Muscle layer of duodenum (tissue), 2 donors: ENCODE results near the gene TCTN2.

Experiments used
- H3K27ac ChIP-seq: one replicate; pipeline ENCODE4 v1.7.0; 2013; ENCODE audit warnings: mild to moderate bottlenecking, low read length
- H3K27me3 ChIP-seq: one replicate; pipeline ENCODE4 v1.7.0; 2013; ENCODE audit warnings: low read depth, mild to moderate bottlenecking, control low read depth, low read length
- H3K36me3 ChIP-seq, 2 donors: one replicate each; pipeline ENCODE4 v1.7.0; 2013; ENCODE audit warnings: low read length in 2 of 2, control low read depth in 1 of 2, mild to moderate bottlenecking in 1 of 2; ENCODE audit not compliant: insufficient read depth in 2 of 2, control insufficient read depth in 1 of 2
- H3K4me1 ChIP-seq, 2 donors: one replicate each; pipeline ENCODE4 v1.7.0; 2013; ENCODE audit warnings: low read length in 2 of 2, mild to moderate bottlenecking in 2 of 2, control low read depth in 1 of 2, moderate library complexity in 1 of 2; ENCODE audit not compliant: insufficient read depth in 2 of 2, control insufficient read depth in 1 of 2
- H3K4me3 ChIP-seq, 2 donors: one replicate each; pipeline ENCODE4 v1.7.0; 2013; ENCODE audit warnings: low read length in 2 of 2, low read depth in 1 of 2, mild to moderate bottlenecking in 1 of 2
- H3K9me3 ChIP-seq, 2 donors: one replicate each; pipeline ENCODE4 v1.7.0; 2013; ENCODE audit warnings: low read length in 2 of 2, control low read depth in 1 of 2, mild to moderate bottlenecking in 1 of 2; ENCODE audit not compliant: control insufficient read depth in 1 of 2
- donor health status: healthy.

TCTN2 gene

GRCh38 chr12:123670882-123671728, at the start of gene TCTN2:
Gene TCTN2, plus strand, starts transcription at chr12:123671113. Its CDS starts 128 bp downstream, at chr12:123671241.
- H3K27me3 ChIP-seq: no peaks in the 10 kb centered on the region
- peaks cover 7 to 11% of the 10 kb centered on the region in 2 donors for H3K4me1 ChIP-seq
- H3K27ac ChIP-seq: peak within 1 kb of the TSS; percentile 31
- no peaks in the 10 kb centered on the region for H3K9me3 ChIP-seq
- peak within 1 kb of the TSS; percentile 88 to 100 for H3K4me3 ChIP-seq
- peaks cover 4 to 16% of the 10 kb centered on the region in 2 donors for H3K36me3 ChIP-seq

GRCh38 chr12:123621619-123622530, 49.0 kb upstream of the TCTN2 start:
- no peak overlapping the region for H3K27ac ChIP-seq
- no peaks in the 10 kb centered on the region for H3K4me1 ChIP-seq
- H3K4me3 ChIP-seq: no peak overlapping the region
- H3K9me3 ChIP-seq: no peaks in the 10 kb centered on the region
- peaks cover 52 to 78% of the 10 kb centered on the region in 2 donors for H3K36me3 ChIP-seq
- no peaks in the 10 kb centered on the region for H3K27me3 ChIP-seq

GRCh38 chr12:123633379-123634141, 37.4 kb upstream of the TCTN2 start, which contains the start of the genes EIF2B1 and GTF2H3:
Gene EIF2B1, minus strand, starts transcription at chr12:123633686. Its CDS starts 129 bp downstream, at chr12:123633557.
Gene GTF2H3, plus strand, starts transcription at chr12:123633829. Its CDS starts 31 bp downstream, at chr12:123633860.
- H3K9me3 ChIP-seq: no peaks in the 10 kb centered on the region
- H3K27me3 ChIP-seq: no peaks in the 10 kb centered on the region
- peaks cover 0 to 22% of the 10 kb centered on the region in 2 donors for H3K4me1 ChIP-seq
- peak within 1 kb of the TSS; percentile 98 to 99 for H3K4me3 ChIP-seq
- H3K27ac ChIP-seq: peak within 1 kb of the TSS; percentile 96
- peaks cover 19 to 25% of the 10 kb centered on the region in 2 donors for H3K36me3 ChIP-seq

- Histone ChIP-seq H3K9me3 (no peaks in the 10 kb centered on the region), H3K27ac (peak overlapping the region; percentile 96)
Observed at GRCh38 chr12:123634142-123634561, 36.8 kb upstream of the TCTN2 start.

GRCh38 chr12:123643911-123644310, 27.0 kb upstream of the TCTN2 start:
- no peak overlapping the region for H3K4me3 ChIP-seq
- H3K36me3 ChIP-seq: peaks cover 26 to 42% of the 10 kb centered on the region in 2 donors
- no peak overlapping the region for H3K27ac ChIP-seq
- H3K27me3 ChIP-seq: no peaks in the 10 kb centered on the region
- H3K9me3 ChIP-seq: no peaks in the 10 kb centered on the region
- no peaks in the 10 kb centered on the region for H3K4me1 ChIP-seq

More at GRCh38 chr12:123634142-123634561, 36.8 kb upstream of the TCTN2 start:
- peaks cover 0 to 22% of the 10 kb centered on the region in 2 donors for H3K4me1 ChIP-seq
- H3K36me3 ChIP-seq: peaks cover 15 to 20% of the 10 kb centered on the region in 2 donors
- peak overlapping the region; percentile 98 to 99 for H3K4me3 ChIP-seq
- no peaks in the 10 kb centered on the region for H3K27me3 ChIP-seq

DNA sequence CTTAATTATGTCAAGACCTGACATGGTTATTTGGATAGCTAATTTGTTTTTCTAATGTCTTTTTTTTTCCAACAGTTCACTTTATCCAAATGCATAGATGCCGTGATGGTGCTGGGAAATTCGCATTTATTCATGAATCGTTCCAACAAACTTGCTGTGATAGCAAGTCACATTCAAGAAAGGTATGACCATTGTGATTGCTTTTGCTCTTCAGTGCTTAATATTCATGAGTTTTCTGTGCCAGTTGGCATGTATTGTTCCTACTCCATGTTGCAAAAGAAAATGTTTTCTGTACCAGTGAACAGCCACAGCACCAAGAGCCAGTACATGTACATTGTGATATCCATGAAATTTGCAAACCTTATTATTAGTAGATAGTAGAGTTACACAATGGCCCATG, 25.5 kb upstream of the TCTN2 start:
- Histone ChIP-seq H3K9me3 (no peaks in the 10 kb centered on the region), H3K36me3 (peaks cover 30 to 56% of the 10 kb centered on the region in 2 donors), H3K27me3 (no peaks in the 10 kb centered on the region), H3K27ac (no peak overlapping the region), H3K4me3 (no peak overlapping the region), H3K4me1 (no peaks in the 10 kb centered on the region)

DNA sequence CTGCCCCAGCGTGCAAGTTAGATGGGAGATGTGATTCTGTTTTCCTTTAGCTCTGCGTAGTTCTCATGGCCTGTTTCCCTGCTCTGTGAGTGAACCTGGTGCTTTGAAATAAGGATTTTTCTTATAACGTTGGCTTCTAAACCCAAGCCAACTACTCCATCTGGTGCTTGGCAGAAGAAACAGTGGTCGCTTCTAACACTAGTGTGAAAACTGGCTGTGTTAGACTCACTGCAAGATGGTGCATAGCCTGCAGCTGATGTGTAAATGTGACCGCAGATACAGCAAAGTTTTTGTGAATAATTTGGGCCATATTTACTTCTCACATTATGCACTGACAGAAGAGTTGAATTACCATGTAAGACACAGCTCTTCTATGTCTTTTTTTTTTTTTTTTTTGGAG, 25.0 kb upstream of the TCTN2 start:
- no peak overlapping the region for H3K4me3 ChIP-seq
- H3K4me1 ChIP-seq: no peaks in the 10 kb centered on the region
- H3K36me3 ChIP-seq: peaks cover 30 to 60% of the 10 kb centered on the region in 2 donors
- H3K27ac ChIP-seq: no peak overlapping the region
- no peaks in the 10 kb centered on the region for H3K9me3 ChIP-seq
- no peaks in the 10 kb centered on the region for H3K27me3 ChIP-seq

GRCh38 chr12:123648401-123648800, 22.5 kb upstream of the TCTN2 start:
- Histone ChIP-seq H3K36me3 (peaks cover 30 to 65% of the 10 kb centered on the region in 2 donors), H3K9me3 (no peaks in the 10 kb centered on the region), H3K27ac (no peak overlapping the region), H3K27me3 (no peaks in the 10 kb centered on the region), H3K4me3 (no peak overlapping the region), H3K4me1 (no peaks in the 10 kb centered on the region)

DNA sequence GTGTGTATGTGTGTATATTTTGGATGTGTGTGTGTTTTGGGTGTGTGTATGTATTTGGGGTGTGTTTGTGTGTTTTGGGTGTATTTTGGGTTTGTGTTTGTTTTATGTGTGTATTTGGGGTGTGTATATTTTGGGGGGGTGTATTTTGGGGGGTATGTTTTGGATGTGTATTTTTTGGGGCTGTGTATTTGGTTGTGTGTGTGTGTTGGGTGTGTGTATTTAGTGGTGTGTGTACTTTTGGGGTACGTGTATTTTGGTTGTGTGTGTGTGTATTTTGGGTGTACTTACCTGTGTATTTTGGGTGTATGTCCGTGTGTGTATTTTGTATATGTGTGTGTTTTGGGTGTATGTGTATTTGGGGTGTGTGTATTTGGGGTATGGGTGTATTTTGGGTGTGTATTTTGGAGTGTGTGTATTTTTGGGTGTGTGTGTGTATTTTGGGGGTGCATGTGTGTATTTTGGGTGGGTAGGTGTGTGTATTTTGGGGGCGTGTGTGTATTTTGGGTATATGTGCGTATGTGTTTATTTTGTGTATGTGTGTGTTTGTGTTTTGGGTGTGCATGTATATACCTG, 16.7 kb upstream of the TCTN2 start:
- peaks cover 14 to 70% of the 10 kb centered on the region in 2 donors for H3K36me3 ChIP-seq
- no peaks in the 10 kb centered on the region for H3K4me1 ChIP-seq
- H3K27ac ChIP-seq: no peak overlapping the region
- H3K27me3 ChIP-seq: no peaks in the 10 kb centered on the region
- H3K4me3 ChIP-seq: no peak overlapping the region
- no peaks in the 10 kb centered on the region for H3K9me3 ChIP-seq

DNA sequence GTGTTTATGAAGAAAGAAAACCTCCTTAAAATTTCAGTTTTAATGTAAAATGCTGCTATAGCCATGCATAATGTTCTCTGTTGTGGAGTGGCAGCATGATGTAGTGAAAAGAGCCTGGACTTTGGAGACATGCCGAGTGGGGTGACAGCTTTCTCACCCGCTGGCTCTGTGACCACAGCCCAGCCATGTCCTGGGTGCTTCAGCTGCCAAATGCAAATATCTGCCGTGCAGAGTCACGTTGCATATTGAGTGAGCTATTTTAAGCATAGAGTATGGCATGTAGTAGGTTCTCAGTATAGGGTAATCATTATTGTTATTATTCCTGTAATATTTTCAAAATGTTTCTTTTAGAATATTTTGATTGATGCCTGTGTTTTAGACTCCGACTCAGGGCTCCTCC, 15.5 kb upstream of the TCTN2 start:
- no peaks in the 10 kb centered on the region for H3K9me3 ChIP-seq
- H3K4me3 ChIP-seq: no peak overlapping the region
- peaks cover 10 to 70% of the 10 kb centered on the region in 2 donors for H3K36me3 ChIP-seq
- H3K27ac ChIP-seq: no peak overlapping the region
- no peaks in the 10 kb centered on the region for H3K27me3 ChIP-seq
- H3K4me1 ChIP-seq: no peaks in the 10 kb centered on the region
